Type B pancreatic cell (in vitro differentiated cells): ENCODE results near the gene CEBPG. TPM values are rescaled to one million over a fixed set of nuclear protein-coding genes. Genes with fewer than 3 reads are reported as not detected.

Experiments
- DNase-seq: peaks from one replicate; pipeline ENCODE4 v3.0.0; 2021; ENCODE audit warnings: mixed read lengths; ENCODE audit not compliant: unreplicated experiment; ENCODE audit errors: extremely low spot score
- H3K27ac Mint-ChIP-seq: 2 replicates; pipeline ENCODE4 v1.8.0; 2021; ENCODE audit warnings: mild to moderate bottlenecking, mixed read lengths
- H3K27me3 Mint-ChIP-seq: 2 replicates; pipeline ENCODE4 v1.8.0; 2021; ENCODE audit warnings: mixed read lengths
- H3K36me3 Mint-ChIP-seq: 2 replicates; pipeline ENCODE4 v1.8.0; 2021; ENCODE audit warnings: mixed read lengths
- H3K4me1 Mint-ChIP-seq: one replicate; pipeline ENCODE4 v1.8.0; 2021; ENCODE audit warnings: mixed read lengths; ENCODE audit not compliant: unreplicated experiment
- H3K4me3 Mint-ChIP-seq: 2 replicates; pipeline ENCODE4 v1.8.0; 2021; ENCODE audit warnings: mild to moderate bottlenecking, mixed read lengths
- H3K9me3 Mint-ChIP-seq: 2 replicates; pipeline ENCODE4 v1.8.0; 2021; ENCODE audit warnings: mixed read lengths
- CTCF ChIP-seq: fragments of 200-600 bp; sonication (generic); conservative IDR thresholded peaks from 2 replicates; pipeline ENCODE4 v1.5.0; 2021; ENCODE audit warnings: antibody characterized with exemption, mild to moderate bottlenecking
- total RNA-seq: library from RNA; stranded (reverse); gene quantifications from 2 replicates; pipeline ENCODE4 v1.2.1, GENCODE V29; 2021; ENCODE audit warnings: low replicate concordance

The CEBPG gene
- total RNA-seq, 1 donor from 2014 or later: 30.1 TPM

DNA sequence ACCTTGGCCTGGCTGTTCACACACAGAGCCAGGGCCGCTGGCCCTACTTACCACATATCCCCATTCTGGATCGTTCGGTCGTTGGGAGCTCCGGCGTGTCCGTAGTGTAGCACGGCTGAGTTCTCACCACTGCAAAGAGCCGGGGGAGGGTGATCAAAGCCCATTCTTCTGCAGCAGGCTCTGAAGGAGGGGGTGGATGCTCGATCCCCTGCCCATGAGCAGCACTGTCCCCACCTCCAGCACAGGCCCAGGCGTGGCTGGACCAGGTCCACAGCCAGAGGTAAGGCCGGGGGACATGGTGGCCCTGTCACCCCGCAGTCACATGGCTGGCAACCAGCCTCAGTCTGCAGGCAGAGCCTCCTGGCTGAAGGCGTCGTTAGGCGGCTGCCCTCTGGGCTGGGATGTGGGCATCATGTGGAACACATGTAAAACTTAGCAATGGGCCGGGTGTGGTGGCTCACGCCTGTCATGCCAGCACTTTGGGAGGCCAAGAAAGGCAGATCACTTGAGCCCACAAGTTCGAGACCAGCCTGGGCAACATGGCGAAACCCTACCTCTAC lies 38.2 kb downstream of the CEBPG start:
- H3K27ac Mint-ChIP-seq: no peak overlapping the region
- peaks cover 4% of the 10 kb centered on the region for H3K4me1 Mint-ChIP-seq
- no peak for TF ChIP-seq CTCF
- DNase-seq: no peak
- H3K27me3 Mint-ChIP-seq: no peaks in the 10 kb centered on the region
- H3K9me3 Mint-ChIP-seq: no peaks in the 10 kb centered on the region
- H3K4me3 Mint-ChIP-seq: no peak overlapping the region
- H3K36me3 Mint-ChIP-seq: no peaks in the 10 kb centered on the region

DNA sequence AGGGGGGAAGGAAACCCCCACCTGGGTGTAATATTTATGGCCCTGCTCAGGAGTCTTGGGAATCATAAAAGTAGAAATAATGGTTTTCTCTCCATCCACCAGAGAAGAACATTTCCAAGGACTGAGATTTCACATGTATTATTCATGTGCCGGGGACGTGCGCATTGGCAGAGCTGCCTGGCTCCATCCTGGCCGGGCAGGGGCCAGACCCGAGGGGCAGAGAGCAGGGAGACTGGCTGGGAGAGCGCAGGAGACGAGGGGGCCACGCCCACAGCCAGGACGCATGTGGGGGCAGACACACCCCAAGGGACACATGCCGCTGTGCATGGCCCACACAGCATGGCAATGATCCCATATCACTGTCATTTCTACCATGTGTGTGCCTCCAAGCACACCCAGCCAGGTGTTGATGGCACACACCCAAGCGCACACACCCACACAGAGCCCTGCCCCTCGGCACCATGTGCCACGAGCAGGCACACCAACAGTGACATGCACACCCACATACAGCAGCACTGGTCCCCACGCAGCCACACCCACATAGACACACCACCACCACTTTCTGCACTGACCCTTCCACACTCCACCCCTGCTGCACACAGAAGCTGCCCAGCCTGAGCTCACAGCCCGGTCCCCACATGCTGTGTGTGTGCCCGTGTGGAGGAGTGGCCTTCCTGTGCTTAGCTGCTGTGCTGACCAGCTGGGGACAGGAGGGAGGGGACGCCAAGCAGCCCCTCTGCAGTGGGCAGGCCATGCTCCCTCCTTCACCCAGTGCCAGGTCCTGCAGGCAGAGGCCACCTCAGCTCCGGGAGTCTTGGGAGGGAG lies 39.3 kb downstream of the CEBPG start:
- H3K9me3 Mint-ChIP-seq: no peaks in the 10 kb centered on the region
- DNase-seq: no peak
- no peaks in the 10 kb centered on the region for H3K36me3 Mint-ChIP-seq
- no peaks in the 10 kb centered on the region for H3K27me3 Mint-ChIP-seq
- H3K4me3 Mint-ChIP-seq: no peak overlapping the region
- H3K27ac Mint-ChIP-seq: no peak overlapping the region
- no peak for TF ChIP-seq CTCF
- peaks cover 5% of the 10 kb centered on the region for H3K4me1 Mint-ChIP-seq

DNA sequence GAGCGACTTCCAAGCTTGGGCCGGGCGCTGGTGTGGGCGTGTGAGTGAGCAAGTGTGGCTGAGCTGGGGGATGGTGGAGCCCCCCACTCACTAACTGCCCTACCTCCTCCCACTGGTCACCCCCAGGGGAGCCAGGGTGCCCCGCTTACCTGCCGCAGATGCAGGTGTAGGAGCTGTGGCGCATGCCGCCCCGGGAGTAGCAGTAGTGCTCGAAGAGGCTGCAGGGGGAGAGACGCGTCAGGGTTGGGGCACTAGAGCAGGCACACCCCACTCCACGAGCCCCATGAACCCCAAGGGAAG lies 39.9 kb downstream of the CEBPG start:
- DNase-seq: no peak
- Mint-ChIP-seq H3K4me1 (peaks cover 5% of the 10 kb centered on the region), H3K9me3 (no peaks in the 10 kb centered on the region), H3K27me3 (no peaks in the 10 kb centered on the region), H3K27ac (no peak overlapping the region), H3K36me3 (no peaks in the 10 kb centered on the region), H3K4me3 (no peak overlapping the region)
- TF ChIP-seq CTCF: no peak

DNA sequence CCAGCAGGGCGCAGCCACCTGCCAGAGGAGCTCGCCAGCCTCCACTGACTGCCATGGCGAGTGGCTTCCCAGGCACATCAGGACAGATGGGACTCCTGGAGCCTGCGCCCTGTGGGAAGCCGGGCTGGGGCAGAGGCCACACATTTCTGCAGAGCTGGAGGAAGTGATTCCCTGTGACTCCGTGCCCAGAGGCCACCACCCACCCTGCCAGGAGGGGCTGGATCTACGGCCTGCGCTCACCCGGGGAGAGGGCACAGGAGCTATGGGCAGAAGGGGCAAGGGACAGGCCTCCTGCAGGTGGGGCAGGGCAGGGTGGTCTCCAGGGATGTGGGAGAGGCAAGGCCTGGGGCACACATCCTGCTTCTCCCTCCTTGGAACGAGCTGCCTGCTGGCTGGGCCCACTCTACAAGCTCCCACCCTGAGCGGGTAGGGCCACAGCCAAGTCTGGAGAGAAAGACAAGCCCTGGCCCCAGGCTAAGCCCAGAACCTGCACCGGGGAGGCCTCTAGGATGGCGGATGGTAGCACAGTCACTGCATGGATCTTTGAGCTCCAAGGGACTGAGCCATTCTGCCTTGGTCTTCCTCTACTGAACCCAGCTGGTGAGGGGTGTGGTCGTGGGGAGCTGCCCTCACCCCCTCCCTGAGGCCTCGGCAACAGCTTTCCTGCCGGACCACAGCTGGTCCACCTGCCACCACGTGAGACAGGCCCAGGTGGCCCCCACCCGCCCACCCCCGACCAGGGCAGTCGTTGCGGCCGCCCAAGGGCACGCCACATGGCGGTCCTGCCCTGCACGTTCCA lies 40.6 kb downstream of the CEBPG start:
- H3K36me3 Mint-ChIP-seq: no peaks in the 10 kb centered on the region
- no peaks in the 10 kb centered on the region for H3K27me3 Mint-ChIP-seq
- TF ChIP-seq CTCF: no peak
- no peaks in the 10 kb centered on the region for H3K9me3 Mint-ChIP-seq
- H3K27ac Mint-ChIP-seq: no peak overlapping the region
- no peak for DNase-seq
- no peak overlapping the region for H3K4me3 Mint-ChIP-seq
- H3K4me1 Mint-ChIP-seq: peaks cover 5% of the 10 kb centered on the region

DNA sequence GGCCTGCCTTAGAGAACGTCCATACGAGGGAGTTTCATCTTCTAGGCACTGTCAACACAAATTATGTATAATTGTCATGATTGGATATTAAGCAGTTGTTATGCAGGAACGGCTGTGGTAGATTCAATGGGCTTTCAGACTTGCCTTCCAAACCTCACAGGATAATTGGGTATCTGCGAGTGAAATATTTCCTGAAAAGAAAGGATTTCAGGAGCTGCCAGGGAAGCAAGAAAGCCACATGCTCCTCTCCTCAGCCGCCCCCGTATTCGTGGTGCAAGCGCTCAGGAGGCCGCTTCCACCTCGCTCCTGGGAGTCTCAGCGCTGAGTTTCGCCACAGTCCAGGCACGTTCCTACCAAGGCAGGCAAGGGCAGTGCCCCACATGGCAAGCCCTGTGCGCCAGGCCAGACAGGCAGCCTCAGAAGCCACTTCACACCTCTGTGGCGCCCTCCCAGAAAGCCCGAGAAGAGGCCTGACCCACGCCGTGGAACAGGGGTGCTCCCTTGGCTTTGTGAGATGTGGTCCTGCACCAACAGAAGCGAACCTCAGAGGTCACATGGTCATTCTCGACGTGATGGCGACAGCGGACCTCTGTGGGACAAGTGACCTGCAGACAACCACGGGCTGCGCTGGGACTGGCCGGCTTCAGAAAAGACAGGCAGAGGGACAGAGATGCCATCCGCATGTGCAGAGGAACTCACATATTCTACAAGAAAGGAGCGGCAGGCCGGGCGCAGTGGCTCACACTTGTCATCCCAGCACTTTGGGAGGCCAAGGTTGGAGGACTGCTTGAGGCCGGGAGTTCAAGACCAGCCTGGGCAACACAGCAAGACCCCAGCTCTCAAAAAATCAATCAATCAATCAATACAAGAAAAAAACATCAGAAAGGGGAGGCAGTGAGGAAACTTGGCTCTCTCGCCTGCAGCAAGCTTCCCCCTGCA lies 41.4 kb downstream of the CEBPG start:
- H3K9me3 Mint-ChIP-seq: no peaks in the 10 kb centered on the region
- H3K36me3 Mint-ChIP-seq: no peaks in the 10 kb centered on the region
- no peak overlapping the region for H3K27ac Mint-ChIP-seq
- H3K27me3 Mint-ChIP-seq: no peaks in the 10 kb centered on the region
- no peak for DNase-seq
- H3K4me3 Mint-ChIP-seq: no peak overlapping the region
- TF ChIP-seq CTCF: no peak
- H3K4me1 Mint-ChIP-seq: peaks cover 5% of the 10 kb centered on the region
